ENCODE measurements around the gene KPNA1.

- TF ChIP-seq POLR2AphosphoS5 (IDR thresholded peaks at IDR 0.05) (no peak), CTCF (IDR thresholded peaks at IDR 0.05) (no peak)
Observed at GRCh38 chr3:122389892-122390291, 124.8 kb downstream of the KPNA1 start.
